ENCODE results near the gene MSH3. TPM values are rescaled to one million over a fixed set of nuclear protein-coding genes. Genes with fewer than 3 reads are reported as not detected.
A peak's percentile ranks its signal among the peaks of the same experiment; 100 is the strongest.

The MSH3 gene
- total RNA-seq, 1 donor from 2014 or later = 11.0 TPM

DNA sequence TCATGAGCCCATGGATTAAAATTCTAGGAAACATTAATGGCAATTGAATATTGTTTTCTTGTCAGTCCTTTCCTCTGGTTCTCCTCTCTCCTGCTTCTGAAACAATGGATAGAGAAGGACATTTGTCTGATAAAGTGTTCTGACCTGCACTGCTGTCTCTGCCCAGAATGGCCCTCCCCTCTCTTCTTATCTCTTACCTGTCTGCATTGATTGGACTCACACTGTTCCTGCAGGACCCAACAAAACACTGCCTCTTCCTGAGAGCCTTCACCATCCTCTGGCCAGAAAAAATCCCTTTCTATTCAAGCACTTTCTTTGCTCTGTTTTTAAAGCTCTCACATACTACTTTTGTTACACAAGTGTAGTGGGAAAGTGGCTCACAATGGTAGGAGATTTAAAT, 144.2 kb downstream of the MSH3 start:
- Histone ChIP-seq H3K4me1 (peaks cover 11% of the 10 kb centered on the region), H3K9me3 (replicated peaks) (no peaks in the 10 kb centered on the region), H3K27ac (replicated peaks) (no peak overlapping the region), H3K4me3 (no peak overlapping the region), H3K36me3 (peaks cover 45% of the 10 kb centered on the region), H3K27me3 (ENCODE audit: low read depth) (no peaks in the 10 kb centered on the region)
- intact Hi-C loops (cut with micrococcal nuclease) = no loop called here
- DNase-seq = no peak
- TF ChIP-seq, protein P1, sequence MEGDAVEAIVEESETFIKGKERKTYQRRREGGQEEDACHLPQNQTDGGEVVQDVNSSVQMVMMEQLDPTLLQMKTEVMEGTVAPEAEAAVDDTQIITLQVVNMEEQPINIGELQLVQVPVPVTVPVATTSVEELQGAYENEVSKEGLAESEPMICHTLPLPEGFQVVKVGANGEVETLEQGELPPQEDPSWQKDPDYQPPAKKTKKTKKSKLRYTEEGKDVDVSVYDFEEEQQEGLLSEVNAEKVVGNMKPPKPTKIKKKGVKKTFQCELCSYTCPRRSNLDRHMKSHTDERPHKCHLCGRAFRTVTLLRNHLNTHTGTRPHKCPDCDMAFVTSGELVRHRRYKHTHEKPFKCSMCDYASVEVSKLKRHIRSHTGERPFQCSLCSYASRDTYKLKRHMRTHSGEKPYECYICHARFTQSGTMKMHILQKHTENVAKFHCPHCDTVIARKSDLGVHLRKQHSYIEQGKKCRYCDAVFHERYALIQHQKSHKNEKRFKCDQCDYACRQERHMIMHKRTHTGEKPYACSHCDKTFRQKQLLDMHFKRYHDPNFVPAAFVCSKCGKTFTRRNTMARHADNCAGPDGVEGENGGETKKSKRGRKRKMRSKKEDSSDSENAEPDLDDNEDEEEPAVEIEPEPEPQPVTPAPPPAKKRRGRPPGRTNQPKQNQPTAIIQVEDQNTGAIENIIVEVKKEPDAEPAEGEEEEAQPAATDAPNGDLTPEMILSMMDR (IDR thresholded peaks at IDR 0.05; ENCODE audit: borderline replicate concordance) = no peak

DNA sequence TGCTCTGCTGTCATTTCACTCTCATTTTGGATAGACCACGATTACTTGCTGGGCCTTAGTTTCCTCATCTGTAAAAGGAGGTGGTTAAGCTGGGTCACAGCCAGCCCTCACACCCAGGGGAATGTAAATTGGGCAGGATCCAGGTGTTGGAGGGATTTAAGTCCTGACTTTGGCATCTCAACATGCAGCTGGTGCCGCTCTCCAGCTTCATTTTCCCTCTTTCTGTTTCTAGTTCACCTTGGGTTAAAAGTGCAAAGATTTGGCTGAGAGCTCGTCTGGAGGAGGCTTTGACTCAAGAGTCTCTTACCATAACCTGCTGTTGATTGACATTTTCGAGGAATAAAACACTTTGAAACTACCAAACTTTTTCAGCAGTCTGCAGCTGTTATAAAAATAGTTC, 144.6 kb downstream of the MSH3 start:
- intact Hi-C loops (cut with micrococcal nuclease) = no loop called here
- DNase-seq = peak; percentile 17
- H3K9me3 ChIP-seq (replicated peaks) = no peaks in the 10 kb centered on the region
- H3K27ac ChIP-seq (replicated peaks) = no peak overlapping the region
- H3K4me1 ChIP-seq = peaks cover 11% of the 10 kb centered on the region
- TF ChIP-seq, protein P1 (IDR thresholded peaks at IDR 0.05; ENCODE audit: borderline replicate concordance) = no peak
- no peak overlapping the region for H3K4me3 ChIP-seq
- H3K27me3 ChIP-seq (ENCODE audit: low read depth) = no peaks in the 10 kb centered on the region
- peaks cover 41% of the 10 kb centered on the region for H3K36me3 ChIP-seq

DNA sequence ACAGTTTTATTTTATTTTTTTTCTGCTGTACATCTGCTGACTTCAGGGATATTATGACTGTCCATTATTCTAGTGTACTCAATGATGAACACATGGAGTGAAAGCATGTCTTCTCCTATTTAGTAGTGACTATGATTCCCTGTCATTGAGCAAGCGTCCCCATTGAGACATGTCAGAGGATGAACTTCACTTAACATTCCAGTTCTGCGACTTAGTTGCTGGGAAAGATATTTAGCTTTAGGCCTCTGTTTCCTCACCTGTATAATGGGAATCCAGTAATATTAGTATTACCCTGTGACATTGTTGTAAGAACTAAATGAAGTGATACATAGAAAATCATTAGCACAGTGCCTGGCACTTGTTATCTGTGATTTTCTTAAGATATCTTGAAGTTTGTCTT, 145.1 kb downstream of the MSH3 start:
- no peaks in the 10 kb centered on the region for H3K9me3 ChIP-seq (replicated peaks)
- no peak overlapping the region for H3K4me3 ChIP-seq
- intact Hi-C loops (cut with micrococcal nuclease) = no loop called here
- H3K27me3 ChIP-seq (ENCODE audit: low read depth) = no peaks in the 10 kb centered on the region
- H3K27ac ChIP-seq (replicated peaks) = no peak overlapping the region
- no peak for DNase-seq
- peaks cover 35% of the 10 kb centered on the region for H3K36me3 ChIP-seq
- TF ChIP-seq, protein P1 (IDR thresholded peaks at IDR 0.05; ENCODE audit: borderline replicate concordance) = no peak
- peaks cover 11% of the 10 kb centered on the region for H3K4me1 ChIP-seq

DNA sequence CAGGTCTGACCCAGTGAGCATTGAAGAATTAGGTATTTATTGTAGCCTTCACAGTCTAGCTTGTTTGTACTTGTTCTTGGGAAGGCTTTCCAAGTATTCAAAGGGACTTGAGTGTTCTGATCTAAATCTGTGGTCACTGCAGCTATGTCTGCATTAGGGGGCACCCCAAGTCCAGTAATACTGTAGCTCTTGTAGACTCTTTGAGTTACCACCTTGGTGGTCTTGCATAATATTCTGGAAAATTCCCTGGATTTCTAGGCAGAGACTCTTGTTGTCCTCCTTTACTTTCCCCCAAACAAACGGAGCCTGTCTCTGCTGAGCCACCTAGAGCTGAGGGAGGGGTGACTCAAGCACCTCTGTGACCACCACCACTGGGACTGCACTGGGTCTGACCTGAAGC, 149.9 kb downstream of the MSH3 start:
- Histone ChIP-seq H3K27ac (replicated peaks) (no peak overlapping the region), H3K36me3 (peaks cover 18% of the 10 kb centered on the region), H3K4me1 (no peaks in the 10 kb centered on the region), H3K9me3 (replicated peaks) (no peaks in the 10 kb centered on the region), H3K4me3 (no peak overlapping the region), H3K27me3 (ENCODE audit: low read depth) (no peaks in the 10 kb centered on the region)
- TF ChIP-seq, protein P1 (IDR thresholded peaks at IDR 0.05; ENCODE audit: borderline replicate concordance) = no peak
- no peak for DNase-seq
- intact Hi-C loops (cut with micrococcal nuclease) = no loop called here

DNA sequence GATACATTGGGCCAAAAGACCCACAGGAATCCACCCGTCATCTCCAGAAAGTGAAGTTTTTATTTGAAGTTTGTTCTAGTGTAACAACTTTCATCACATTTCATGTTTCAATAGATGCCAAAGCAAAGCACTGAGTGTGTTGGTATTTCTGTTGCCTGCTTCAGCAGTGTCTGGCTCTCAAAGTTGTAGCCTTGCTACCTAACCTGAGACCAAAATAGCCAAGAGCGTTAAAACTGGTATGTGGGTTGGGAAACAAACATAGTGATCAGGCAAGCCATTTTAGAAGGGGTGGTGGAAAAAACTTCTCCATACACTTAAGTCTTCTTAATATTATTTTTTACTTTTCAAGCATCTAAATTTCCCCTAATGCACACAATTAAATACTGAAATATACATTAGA, 150.6 kb downstream of the MSH3 start:
- no peaks in the 10 kb centered on the region for H3K9me3 ChIP-seq (replicated peaks)
- no peak overlapping the region for H3K4me3 ChIP-seq
- no peak overlapping the region for H3K27ac ChIP-seq (replicated peaks)
- no peaks in the 10 kb centered on the region for H3K27me3 ChIP-seq (ENCODE audit: low read depth)
- H3K36me3 ChIP-seq = peaks cover 18% of the 10 kb centered on the region
- no peak for DNase-seq
- H3K4me1 ChIP-seq = no peaks in the 10 kb centered on the region
- intact Hi-C loops (cut with micrococcal nuclease) = no loop called here
- TF ChIP-seq, protein P1 (IDR thresholded peaks at IDR 0.05; ENCODE audit: borderline replicate concordance) = no peak

DNA sequence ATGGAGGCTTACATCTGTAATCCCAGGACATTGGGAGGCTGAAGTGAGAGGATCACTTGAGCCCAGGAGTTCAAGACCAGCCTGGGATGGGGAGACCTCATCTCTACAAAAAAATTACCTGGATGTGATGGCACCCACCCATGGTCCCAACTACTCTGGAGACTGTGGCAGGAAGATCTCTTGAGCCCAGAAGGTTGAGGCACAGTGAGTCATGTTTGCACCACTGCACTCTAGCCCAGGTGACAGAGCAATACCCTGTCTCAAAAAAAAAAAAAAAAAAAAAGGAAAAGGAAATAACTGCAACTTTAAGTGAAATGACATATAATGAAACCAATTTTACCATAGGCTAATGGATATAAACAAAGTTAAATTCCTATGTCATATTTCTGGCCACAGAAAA, 152.5 kb downstream of the MSH3 start:
- TF ChIP-seq, protein P1 (IDR thresholded peaks at IDR 0.05; ENCODE audit: borderline replicate concordance) = no peak
- H3K9me3 ChIP-seq (replicated peaks) = no peaks in the 10 kb centered on the region
- no peak for DNase-seq
- no peak overlapping the region for H3K27ac ChIP-seq (replicated peaks)
- H3K4me1 ChIP-seq = no peaks in the 10 kb centered on the region
- H3K36me3 ChIP-seq = peaks cover 5% of the 10 kb centered on the region
- no peaks in the 10 kb centered on the region for H3K27me3 ChIP-seq (ENCODE audit: low read depth)
- intact Hi-C loops (cut with micrococcal nuclease) = no loop called here
- H3K4me3 ChIP-seq = no peak overlapping the region
